Measurements from ENCODE around the gene NELFE. TPM values are rescaled to one million over a fixed set of nuclear protein-coding genes. Genes with fewer than 3 reads are reported as not detected.

Gene NELFE
- total and polyA plus RNA-seq, 2 experiments from 2014 or later, result 70.1 to 78.7 TPM

DNA sequence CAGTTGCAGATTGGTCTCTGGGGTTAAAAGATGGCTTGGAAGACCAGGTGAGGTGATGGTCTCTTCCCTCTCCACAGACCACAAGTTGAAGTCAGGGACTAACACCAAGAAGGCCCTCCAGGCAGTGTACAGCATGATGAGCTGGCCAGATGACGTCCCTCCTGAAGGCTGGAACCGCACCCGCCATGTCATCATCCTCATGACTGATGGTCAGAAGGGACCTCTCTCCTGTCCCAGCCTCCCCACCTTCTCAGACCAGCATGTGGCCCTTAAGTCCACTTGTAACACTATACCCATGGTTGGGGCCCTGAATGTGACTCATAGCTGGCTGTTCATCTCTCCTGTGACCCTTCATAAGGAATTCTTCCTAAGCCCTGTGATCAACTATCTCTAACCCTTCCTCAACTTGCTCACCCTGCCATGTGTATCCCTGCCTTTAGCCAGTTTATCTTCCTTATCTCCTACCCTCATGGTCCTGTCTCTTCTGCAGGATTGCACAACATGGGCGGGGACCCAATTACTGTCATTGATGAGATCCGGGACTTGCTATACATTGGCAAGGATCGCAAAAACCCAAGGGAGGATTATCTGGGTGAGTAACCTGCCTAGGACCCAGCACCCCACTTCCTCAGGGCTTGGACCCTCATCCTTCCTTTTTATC lies 9.9 kb downstream of the NELFE start:
- Histone ChIP-seq H3K4me3 (no peak overlapping the region), H4K20me1 (ENCODE audit: insufficient read depth, poor library complexity, severe bottlenecking) (no peaks in the 10 kb centered on the region), H3K79me2 (peaks cover 4% of the 10 kb centered on the region), H3K9me3 (ENCODE audit: low read depth) (no peaks in the 10 kb centered on the region), H3K27me3 (no peaks in the 10 kb centered on the region), H3K9me2 (replicated peaks; ENCODE audit: insufficient read depth) (no peaks in the 10 kb centered on the region), H3K36me3 (replicated peaks; ENCODE audit: insufficient read depth, low read depth) (no peaks in the 10 kb centered on the region), H3K4me1 (ENCODE audit: insufficient read depth) (peaks cover 12% of the 10 kb centered on the region), H3K27ac (no peak overlapping the region), H2AFZ (no peak overlapping the region), H3K4me2 (no peak overlapping the region)
- 90% methylated on average over 6 of the region's 6 CpGs for WGBS (ENCODE audit: low lambda C conversion rate, missing lambda C conversion rate)
- DNase-seq (ENCODE audit: low spot score), result no peak
- no peak for TF ChIP-seq EZH2 (IDR thresholded peaks at IDR 0.05; ENCODE audit: borderline replicate concordance)
- no peak for TF ChIP-seq EZH2phosphoT487 (IDR thresholded peaks at IDR 0.05; ENCODE audit: low read depth, severe bottlenecking, unreplicated experiment)
- TF ChIP-seq, protein P1, sequence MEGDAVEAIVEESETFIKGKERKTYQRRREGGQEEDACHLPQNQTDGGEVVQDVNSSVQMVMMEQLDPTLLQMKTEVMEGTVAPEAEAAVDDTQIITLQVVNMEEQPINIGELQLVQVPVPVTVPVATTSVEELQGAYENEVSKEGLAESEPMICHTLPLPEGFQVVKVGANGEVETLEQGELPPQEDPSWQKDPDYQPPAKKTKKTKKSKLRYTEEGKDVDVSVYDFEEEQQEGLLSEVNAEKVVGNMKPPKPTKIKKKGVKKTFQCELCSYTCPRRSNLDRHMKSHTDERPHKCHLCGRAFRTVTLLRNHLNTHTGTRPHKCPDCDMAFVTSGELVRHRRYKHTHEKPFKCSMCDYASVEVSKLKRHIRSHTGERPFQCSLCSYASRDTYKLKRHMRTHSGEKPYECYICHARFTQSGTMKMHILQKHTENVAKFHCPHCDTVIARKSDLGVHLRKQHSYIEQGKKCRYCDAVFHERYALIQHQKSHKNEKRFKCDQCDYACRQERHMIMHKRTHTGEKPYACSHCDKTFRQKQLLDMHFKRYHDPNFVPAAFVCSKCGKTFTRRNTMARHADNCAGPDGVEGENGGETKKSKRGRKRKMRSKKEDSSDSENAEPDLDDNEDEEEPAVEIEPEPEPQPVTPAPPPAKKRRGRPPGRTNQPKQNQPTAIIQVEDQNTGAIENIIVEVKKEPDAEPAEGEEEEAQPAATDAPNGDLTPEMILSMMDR (IDR thresholded peaks at IDR 0.05; ENCODE audit: poor library complexity), result no peak

DNA sequence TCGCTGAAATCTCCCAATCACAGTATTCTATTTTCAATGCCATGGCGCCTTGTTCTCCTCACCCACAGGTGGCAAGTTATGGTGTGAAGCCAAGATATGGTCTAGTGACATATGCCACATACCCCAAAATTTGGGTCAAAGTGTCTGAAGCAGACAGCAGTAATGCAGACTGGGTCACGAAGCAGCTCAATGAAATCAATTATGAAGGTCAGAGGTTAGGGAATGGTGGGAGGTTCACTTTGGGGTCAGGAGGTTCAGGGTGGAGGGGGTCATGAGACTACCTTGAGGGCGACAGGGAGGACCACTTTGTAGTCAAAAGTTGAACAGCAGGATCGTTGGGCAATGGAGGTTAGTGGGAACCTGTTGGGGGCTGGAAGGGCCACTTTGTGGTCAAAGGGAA lies 10.5 kb downstream of the NELFE start:
- TF ChIP-seq EZH2phosphoT487 (IDR thresholded peaks at IDR 0.05; ENCODE audit: low read depth, severe bottlenecking, unreplicated experiment) (no peak), EZH2 (IDR thresholded peaks at IDR 0.05; ENCODE audit: borderline replicate concordance) (no peak)
- TF ChIP-seq, protein P1 (IDR thresholded peaks at IDR 0.05; ENCODE audit: poor library complexity), result no peak
- 88% methylated on average over 5 of the region's 5 CpGs for whole genome bisulfite sequencing (ENCODE audit: low lambda C conversion rate, missing lambda C conversion rate)
- no peak overlapping the region for H3K27ac ChIP-seq

DNA sequence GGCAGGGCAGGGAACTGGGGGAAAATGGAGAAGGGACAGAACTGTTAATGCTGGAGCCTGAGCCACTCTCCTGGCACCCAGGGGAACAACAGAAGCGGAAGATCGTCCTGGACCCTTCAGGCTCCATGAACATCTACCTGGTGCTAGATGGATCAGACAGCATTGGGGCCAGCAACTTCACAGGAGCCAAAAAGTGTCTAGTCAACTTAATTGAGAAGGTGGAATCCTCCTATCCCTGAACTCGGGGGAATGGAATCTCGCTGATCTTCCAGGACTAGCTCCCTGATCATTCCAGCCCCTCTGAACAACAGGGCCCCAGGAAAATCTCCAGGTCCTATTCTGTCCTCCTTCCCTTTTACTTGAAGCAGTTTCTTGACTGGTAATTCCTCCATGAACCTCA lies 10.9 kb downstream of the NELFE start:
- H3K9me3 ChIP-seq (ENCODE audit: low read depth), result no peaks in the 10 kb centered on the region
- H3K27ac ChIP-seq, result no peak overlapping the region
- H2AFZ ChIP-seq, result no peak overlapping the region
- peaks cover 12% of the 10 kb centered on the region for H3K4me1 ChIP-seq (ENCODE audit: insufficient read depth)
- no peak overlapping the region for H3K4me3 ChIP-seq
- H3K9me2 ChIP-seq (replicated peaks; ENCODE audit: insufficient read depth), result no peaks in the 10 kb centered on the region
- no peaks in the 10 kb centered on the region for H3K27me3 ChIP-seq
- no peak for TF ChIP-seq EZH2phosphoT487 (IDR thresholded peaks at IDR 0.05; ENCODE audit: low read depth, severe bottlenecking, unreplicated experiment)
- TF ChIP-seq EZH2 (IDR thresholded peaks at IDR 0.05; ENCODE audit: borderline replicate concordance), result no peak
- TF ChIP-seq, protein P1 (IDR thresholded peaks at IDR 0.05; ENCODE audit: poor library complexity), result no peak
- no peak overlapping the region for H3K4me2 ChIP-seq
- H4K20me1 ChIP-seq (ENCODE audit: insufficient read depth, poor library complexity, severe bottlenecking), result no peaks in the 10 kb centered on the region
- WGBS (ENCODE audit: low lambda C conversion rate, missing lambda C conversion rate), result 91% methylated on average over 4 of the region's 4 CpGs
- H3K79me2 ChIP-seq, result peaks cover 4% of the 10 kb centered on the region
- no peak for DNase-seq (ENCODE audit: low spot score)
- no peaks in the 10 kb centered on the region for H3K36me3 ChIP-seq (replicated peaks; ENCODE audit: insufficient read depth, low read depth)

More for the DNA sequence above, 10.5 kb downstream of the NELFE start:
- Histone ChIP-seq H3K27me3 (no peaks in the 10 kb centered on the region), H3K4me1 (ENCODE audit: insufficient read depth) (peaks cover 12% of the 10 kb centered on the region), H4K20me1 (ENCODE audit: insufficient read depth, poor library complexity, severe bottlenecking) (no peaks in the 10 kb centered on the region), H2AFZ (no peak overlapping the region), H3K9me2 (replicated peaks; ENCODE audit: insufficient read depth) (no peaks in the 10 kb centered on the region), H3K4me2 (no peak overlapping the region), H3K4me3 (no peak overlapping the region), H3K79me2 (peaks cover 4% of the 10 kb centered on the region), H3K9me3 (ENCODE audit: low read depth) (no peaks in the 10 kb centered on the region), H3K36me3 (replicated peaks; ENCODE audit: insufficient read depth, low read depth) (no peaks in the 10 kb centered on the region)
- DNase-seq (ENCODE audit: low spot score), result no peak
